ENCODE measurements around the gene VKORC1L1. TPM values are rescaled to one million over a fixed set of nuclear protein-coding genes. Genes with fewer than 3 reads are reported as not detected.
A peak's percentile ranks its signal among the peaks of the same experiment; 100 is the strongest.

The VKORC1L1 gene
- total and polyA plus RNA-seq, 2 of the 8 experiments (the other 6 are each of a cell fraction or from before 2014, with no cell fraction given): 12.7 to 45.3 TPM

- H4K20me1 ChIP-seq (replicated peaks in 1 of 2; ENCODE audit: control insufficient read depth in 1 of 2, insufficient read depth in 2 of 2, low read length in 2 of 2): peaks cover 4 to 16% of the 10 kb centered on the region in 2 experiments
- H3K9me3 ChIP-seq (ENCODE audit: insufficient read depth in 2 of 2, low read depth in 1 of 2, low read length in 1 of 2): no peaks in the 10 kb centered on the region
- H3K56ac ChIP-seq (replicated peaks; ENCODE audit: insufficient read length, low read depth, low read length): no peak overlapping the region
- H2BK120ac ChIP-seq (replicated peaks; ENCODE audit: low read depth, low read length): no peak overlapping the region
- H2AK5ac ChIP-seq (ENCODE audit: low read depth, low read length): no peak overlapping the region
- no peaks in the 10 kb centered on the region; the same call in none of the 2 replicates for H3K79me1 ChIP-seq (ENCODE audit: low read depth, low read length)
- DNase-seq (ENCODE audit: low read depth in 1 of 2, low spot score in 2 of 2) (no peak), FAIRE-seq (no peak)
- TF ChIP-seq RAD21 (IDR thresholded peaks at IDR 0.05 in 1 of 2, conservative IDR thresholded peaks at IDR 0.05 in 1 of 2; ENCODE audit: low read depth in 2 of 2, low read length in 2 of 2) (no peak), POLR2AphosphoS5 (IDR thresholded peaks at IDR 0.05; ENCODE audit: low read depth, low read length) (peak; percentile 42; the same call in 1 of the 2 replicates), TBP (IDR thresholded peaks at IDR 0.05; ENCODE audit: low read depth, low read length) (no peak), KDM5A (IDR thresholded peaks at IDR 0.05; ENCODE audit: low read length) (no peak), CEBPB (IDR thresholded peaks at IDR 0.05; ENCODE audit: low read depth, low read length) (no peak), POLR2A (IDR thresholded peaks at IDR 0.05; ENCODE audit: control extremely low read depth in 1 of 2, low read depth in 2 of 2, low read length in 2 of 2) (0 out of 3 replicates have a peak, but pooled peaks of 1 of the 2 experiments have one; percentile 3), TAF1 (IDR thresholded peaks at IDR 0.05; ENCODE audit: low read depth, low read length) (no peak)
- no peak overlapping the region for H2BK5ac ChIP-seq (ENCODE audit: low read depth, low read length)
- H3K23me2 ChIP-seq (ENCODE audit: low read depth, low read length): no peaks in the 10 kb centered on the region
- H3K4me3 ChIP-seq (ENCODE audit: extremely low read depth in 1 of 4, insufficient read depth in 2 of 4, low read depth in 3 of 4, low read length in 4 of 4): no peak overlapping the region
- H4K91ac ChIP-seq (replicated peaks; ENCODE audit: insufficient read length, low read length): no peak overlapping the region
- H2AFZ ChIP-seq (ENCODE audit: low read length): no peak overlapping the region
- H3K36me3 ChIP-seq (ENCODE audit: control insufficient read depth in 2 of 4, insufficient read depth in 4 of 4, low read length in 3 of 4): peaks cover 9 to 20% (median 14%) of the 10 kb centered on the region in 4 experiments; a peak in 7 of 8 replicates
- no peak overlapping the region for H2BK20ac ChIP-seq (ENCODE audit: low read length)
- no peak overlapping the region for H3K23ac ChIP-seq (ENCODE audit: insufficient read length)
- no peak overlapping the region for H3K27ac ChIP-seq (ENCODE audit: low read depth, low read length)
- no peak overlapping the region; the same call in 1 of the 2 replicates for H4K8ac ChIP-seq (ENCODE audit: extremely low read depth, insufficient read depth, low read length)
- no peak overlapping the region for H3K9ac ChIP-seq (replicated peaks in 1 of 4; ENCODE audit: extremely low read depth in 1 of 4, low read depth in 3 of 4, low read length in 3 of 4)
- CTCF ChIA-PET (ENCODE audit: partially characterized antibody): no interaction called here
- no peak overlapping the region for H2BK12ac ChIP-seq (ENCODE audit: low read depth, low read length)
- H3K18ac ChIP-seq (ENCODE audit: extremely low read depth, low read length): no peak overlapping the region
- H3K27me3 ChIP-seq (replicated peaks in 1 of 4; ENCODE audit: control insufficient read depth in 3 of 4, extremely low read depth in 1 of 4, insufficient read depth in 3 of 4, low read length in 3 of 4): no peaks in the 10 kb centered on the region
- H2BK15ac ChIP-seq (ENCODE audit: low read length): no peak overlapping the region
- POLR2A ChIA-PET (ENCODE audit: partially characterized antibody): interaction anchor here (0.5 to 2.1 kb wide), 3 partner anchors 8 to 229 kb away, joined by 3 to 6 read pairs (median 4); no protein-coding TSS in a partner anchor
- H3K14ac ChIP-seq (ENCODE audit: insufficient read length): no peak overlapping the region
- H3K79me2 ChIP-seq (ENCODE audit: control insufficient read depth in 1 of 2, insufficient read depth in 2 of 2, low read length in 2 of 2): peaks cover 0 to 16% of the 10 kb centered on the region in 2 experiments; a peak in 2 of 4 replicates
- H3K4ac ChIP-seq (replicated peaks; ENCODE audit: insufficient read length, low read depth, low read length): no peak overlapping the region
- no peak overlapping the region for H4K5ac ChIP-seq (ENCODE audit: insufficient read length, low read depth, low read length)
- WGBS, 2 experiments (ENCODE audit: extremely low coverage in 1 of 2, insufficient coverage in 1 of 2, insufficient read length in 1 of 2, insufficient replicate concordance in 2 of 2, low coverage in 1 of 2, low lambda C conversion rate in 2 of 2, missing lambda C conversion rate in 1 of 2): 93% methylated on average over 27 of the region's 29 CpGs; no CpG with 5 or more reads in 1 of the 2 experiments
- peak overlapping the region; percentile 17 to 65; a peak in 2 of 4 replicates for H3K4me2 ChIP-seq (ENCODE audit: insufficient read depth in 1 of 2, low read depth in 2 of 2, low read length in 2 of 2)
- H3K4me1 ChIP-seq (replicated peaks in 1 of 4; ENCODE audit: control insufficient read depth in 3 of 4, insufficient read depth in 4 of 4, low read length in 3 of 4): peaks cover 0 to 6% (median 2%) of the 10 kb centered on the region in 4 experiments; a peak in 4 of 7 replicates
Measured at GRCh38 chr7:65979583-65980477, 107.0 kb downstream of the VKORC1L1 start.
